ENCODE results near the gene MAN1A1. TPM values are rescaled to one million over a fixed set of nuclear protein-coding genes. Genes with fewer than 3 reads are reported as not detected.

The MAN1A1 gene
- total RNA-seq, 2 donors from 2014 or later, result 98.6 to 115 TPM

GRCh38 chr6:119182875-119183274 lies 166.7 kb downstream of the MAN1A1 start:
- ATAC-seq (ENCODE audit: insufficient number of reproducible peaks, low FRiP score, low read depth) (no peak), DNase-seq (ENCODE audit: low spot score) (no peak)
- TF ChIP-seq CTCF (IDR thresholded peaks at IDR 0.05), result no peak
- Histone ChIP-seq H3K4me3 (no peak overlapping the region), H3K27ac (no peak overlapping the region), H3K9me3 (no peaks in the 10 kb centered on the region), H3K36me3 (no peaks in the 10 kb centered on the region), H3K27me3 (replicated peaks; ENCODE audit: insufficient read depth) (no peaks in the 10 kb centered on the region), H3K4me1 (ENCODE audit: control insufficient read depth in 1 of 2, low read depth in 2 of 2) (no peaks in the 10 kb centered on the region)

GRCh38 chr6:119182216-119182803 lies 167.3 kb downstream of the MAN1A1 start:
- TF ChIP-seq CTCF (IDR thresholded peaks at IDR 0.05), result no peak
- H3K27me3 ChIP-seq (replicated peaks; ENCODE audit: insufficient read depth), result no peaks in the 10 kb centered on the region
- H3K27ac ChIP-seq, result no peak overlapping the region
- DNase-seq (ENCODE audit: low spot score) (no peak), ATAC-seq (ENCODE audit: insufficient number of reproducible peaks, low FRiP score, low read depth) (no peak)
- no peaks in the 10 kb centered on the region for H3K9me3 ChIP-seq
- H3K36me3 ChIP-seq, result no peaks in the 10 kb centered on the region
- H3K4me1 ChIP-seq (ENCODE audit: control insufficient read depth in 1 of 2, low read depth in 2 of 2), result no peaks in the 10 kb centered on the region
- H3K4me3 ChIP-seq, result no peak overlapping the region

- no peak for TF ChIP-seq CTCF (IDR thresholded peaks at IDR 0.05)
- H3K4me1 ChIP-seq (ENCODE audit: control insufficient read depth in 1 of 2, low read depth in 2 of 2), result peaks cover 0 to 8% of the 10 kb centered on the region in 2 donors
- no peak overlapping the region for H3K27ac ChIP-seq
- no peaks in the 10 kb centered on the region for H3K27me3 ChIP-seq (replicated peaks; ENCODE audit: insufficient read depth)
- no peak overlapping the region for H3K4me3 ChIP-seq
- H3K36me3 ChIP-seq, result no peaks in the 10 kb centered on the region
- no peak for DNase-seq (ENCODE audit: low spot score)
- no peak for ATAC-seq (ENCODE audit: insufficient number of reproducible peaks, low FRiP score, low read depth)
- H3K9me3 ChIP-seq, result no peaks in the 10 kb centered on the region
These were observed 168.5 kb downstream of the MAN1A1 start for GRCh38 chr6:119181046-119181445.

GRCh38 chr6:119179842-119180241 lies 169.7 kb downstream of the MAN1A1 start:
- Histone ChIP-seq H3K27me3 (replicated peaks; ENCODE audit: insufficient read depth) (no peaks in the 10 kb centered on the region), H3K4me3 (no peak overlapping the region), H3K9me3 (no peaks in the 10 kb centered on the region), H3K4me1 (ENCODE audit: control insufficient read depth in 1 of 2, low read depth in 2 of 2) (peaks cover 3 to 18% of the 10 kb centered on the region in 2 donors), H3K27ac (no peak overlapping the region), H3K36me3 (no peaks in the 10 kb centered on the region)
- DNase-seq (ENCODE audit: low spot score) (no peak), ATAC-seq (ENCODE audit: insufficient number of reproducible peaks, low FRiP score, low read depth) (no peak)
- no peak for TF ChIP-seq CTCF (IDR thresholded peaks at IDR 0.05)

- no peak overlapping the region for H3K27ac ChIP-seq
- no peaks in the 10 kb centered on the region for H3K36me3 ChIP-seq
- no peak overlapping the region for H3K4me3 ChIP-seq
- DNase-seq (ENCODE audit: low spot score), result no peak
- no peak for ATAC-seq (ENCODE audit: insufficient number of reproducible peaks, low FRiP score, low read depth)
- no peaks in the 10 kb centered on the region for H3K27me3 ChIP-seq (replicated peaks; ENCODE audit: insufficient read depth)
- H3K4me1 ChIP-seq (ENCODE audit: control insufficient read depth in 1 of 2, low read depth in 2 of 2), result peaks cover 4 to 18% of the 10 kb centered on the region in 2 donors
- no peaks in the 10 kb centered on the region for H3K9me3 ChIP-seq
- TF ChIP-seq CTCF (IDR thresholded peaks at IDR 0.05), result no peak
These were observed 170.5 kb downstream of the MAN1A1 start for GRCh38 chr6:119179062-119179461.
